Neural progenitor cell (in vitro differentiated cells): ENCODE measurements around the gene PRKAR2A. TPM values are rescaled to one million over a fixed set of nuclear protein-coding genes. Genes with fewer than 3 reads are reported as not detected.
A peak's percentile ranks its signal among the peaks of the same experiment; 100 is the strongest.

Experiments
- DNase-seq: peaks from one replicate; pipeline ENCODE4 v3.0.0-alpha.2; 2016; ENCODE audit warnings: low spot score
- H2AFZ ChIP-seq: fragments of 200-600 bp; sonication (generic); replicated peaks from 2 replicates; pipeline ENCODE4 v1.6.1; 2016; ENCODE audit warnings: antibody characterized with exemption
- H3F3A ChIP-seq: fragments of 200-600 bp; sonication (generic); 2 replicates; pipeline ENCODE4 v1.6.1; 2016; ENCODE audit warnings: antibody characterized with exemption, low read depth
- H3K27ac ChIP-seq: fragments of 200-600 bp; sonication (generic); 2 replicates; pipeline ENCODE4 v1.5.1; 2016; ENCODE audit warnings: mild to moderate bottlenecking
- H3K27me3 ChIP-seq: fragments of 200-600 bp; sonication (generic); 2 replicates; pipeline ENCODE4 v1.6.1; 2016; ENCODE audit warnings: mild to moderate bottlenecking, moderate library complexity
- H3K36me3 ChIP-seq: fragments of 200-600 bp; sonication (generic); 2 replicates; pipeline ENCODE4 v1.5.1; 2016
- H3K4me1 ChIP-seq: fragments of 200-600 bp; sonication (generic); 2 replicates; pipeline ENCODE4 v1.6.1; 2016; ENCODE audit warnings: mixed run types
- H3K4me2 ChIP-seq: fragments of 200-600 bp; sonication (generic); 2 replicates; pipeline ENCODE4 v1.6.1; 2016
- H3K4me3 ChIP-seq: fragments of 200-600 bp; sonication (generic); 2 replicates; pipeline ENCODE4 v1.5.1; 2016
- H3K79me2 ChIP-seq: fragments of 200-600 bp; sonication (generic); 2 replicates; pipeline ENCODE4 v1.6.1; 2016; ENCODE audit warnings: low read depth
- H3K9ac ChIP-seq: fragments of 200-600 bp; sonication (generic); 2 replicates; pipeline ENCODE4 v1.6.1; 2016
- H3K9me3 ChIP-seq: fragments of 200-600 bp; sonication (generic); 2 replicates; pipeline ENCODE4 v1.5.1; 2016; ENCODE audit warnings: low read depth
- H4K20me1 ChIP-seq: fragments of 200-600 bp; sonication (generic); 2 replicates; pipeline ENCODE4 v1.6.1; 2016; ENCODE audit warnings: low read depth
- H3K27ac Mint-ChIP-seq: 3 replicates; pipeline ENCODE4 v1.8.0; 2021; ENCODE audit warnings: mixed read lengths
- H3K27me3 Mint-ChIP-seq: 2 replicates; pipeline ENCODE4 v1.8.0; 2022; ENCODE audit warnings: low read depth, mild to moderate bottlenecking, inconsistent platforms, moderate library complexity, mixed read lengths; ENCODE audit not compliant: insufficient read depth
- H3K36me3 Mint-ChIP-seq: 3 replicates; pipeline ENCODE4 v1.8.0; 2021; ENCODE audit warnings: mixed read lengths
- H3K4me1 Mint-ChIP-seq: 3 replicates; pipeline ENCODE4 v1.8.0; 2021; ENCODE audit warnings: mixed read lengths
- H3K4me3 Mint-ChIP-seq: 3 replicates; pipeline ENCODE4 v1.8.0; 2021; ENCODE audit warnings: mild to moderate bottlenecking, moderate library complexity, mixed read lengths
- H3K9me3 Mint-ChIP-seq: 3 replicates; pipeline ENCODE4 v1.8.0; 2020; ENCODE audit warnings: mixed read lengths
- EZH2 ChIP-seq: fragments of 200-600 bp; sonication (generic); IDR thresholded peaks from 2 replicates; pipeline ENCODE4 v1.6.1; 2017; ENCODE audit warnings: antibody characterized with exemption, mild to moderate bottlenecking, moderate library complexity
- EZH2phosphoT487 ChIP-seq: fragments of 200-600 bp; sonication (generic); IDR thresholded peaks from 2 replicates; pipeline ENCODE4 v1.6.1; 2017; ENCODE audit warnings: antibody characterized with exemption
- total RNA-seq: library from RNA; depleted of rRNA; stranded (reverse); fragments of >200 nt; gene quantifications from 2 replicates; pipeline ENCODE4 v1.2.3, GENCODE V29; 2015; ENCODE audit warnings: low replicate concordance
- TF ChIP-seq, protein P1 (sequence below): fragments of 200-600 bp; sonication (generic); IDR thresholded peaks from 2 replicates; pipeline ENCODE4 v1.5.1; 2017; ENCODE audit warnings: antibody characterized with exemption, mild to moderate bottlenecking

The PRKAR2A gene
- total RNA-seq, 1 donor from 2014 or later, result 25.0 TPM

DNA sequence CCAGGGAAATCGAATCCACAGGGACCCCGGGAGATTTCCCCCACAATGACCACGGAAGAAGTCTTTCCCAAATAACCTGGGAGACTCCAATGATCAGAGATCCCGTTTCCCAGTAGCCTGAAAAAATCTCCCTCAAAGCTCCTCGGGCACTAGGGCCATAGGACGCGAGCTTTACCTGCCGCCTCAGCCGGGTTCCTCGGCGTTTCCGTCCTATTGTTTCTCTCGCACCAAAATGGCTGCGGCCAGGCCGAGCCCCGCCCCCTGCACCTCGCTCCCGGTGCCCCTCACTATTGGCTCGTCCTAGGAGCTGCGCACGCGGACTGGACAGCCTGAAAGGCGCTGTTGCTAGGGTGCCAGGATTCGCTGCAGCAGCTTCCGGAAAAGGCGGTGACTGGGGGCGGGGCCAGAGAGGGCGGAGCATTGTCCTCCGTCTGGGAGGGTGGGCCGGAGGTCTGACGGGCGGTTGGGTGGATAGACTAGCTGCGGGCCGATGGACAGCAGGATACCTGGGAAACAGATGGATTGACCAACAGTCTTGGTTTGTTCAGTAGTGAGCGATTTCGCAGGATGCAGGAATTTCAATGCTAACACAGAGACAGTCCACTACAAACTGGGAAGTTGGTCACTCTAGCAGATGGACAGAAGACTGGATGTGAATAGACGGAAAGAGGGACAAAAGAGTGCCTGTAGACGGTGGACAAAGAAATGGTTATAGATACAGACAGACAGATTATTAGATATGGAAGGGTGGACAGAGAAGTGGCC is 130.5 kb downstream of the PRKAR2A start, which contains the start of gene IP6K2:
IP6K2 (minus strand) TSS at position 240 of the 765 bp plus-strand sequence. CDS start 21,930 bp downstream, outside the sequence.
- peak; percentile 100 for DNase-seq
- H3K9me3 Mint-ChIP-seq, result no peaks in the 10 kb centered on the region
- Histone ChIP-seq H3K4me3 (peak within 1 kb of the TSS; percentile 83), H3K4me2 (peak within 1 kb of the TSS; percentile 97), H3K4me1 (peaks cover 22% of the 10 kb centered on the region), H3K9ac (peak within 1 kb of the TSS; percentile 99), H3K27me3 (peaks cover 5% of the 10 kb centered on the region), H3K9me3 (no peaks in the 10 kb centered on the region), H2AFZ (peak within 1 kb of the TSS; percentile 30), H3K36me3 (peaks cover 3% of the 10 kb centered on the region), H4K20me1 (peaks cover 39% of the 10 kb centered on the region), H3F3A (peaks cover 18% of the 10 kb centered on the region), H3K27ac (peak within 1 kb of the TSS; percentile 97), H3K79me2 (peaks cover 48% of the 10 kb centered on the region)
- H3K27ac Mint-ChIP-seq, result peak within 1 kb of the TSS; percentile 99
- no peak for TF ChIP-seq EZH2phosphoT487
- no peak for TF ChIP-seq EZH2
- TF ChIP-seq, protein P1, sequence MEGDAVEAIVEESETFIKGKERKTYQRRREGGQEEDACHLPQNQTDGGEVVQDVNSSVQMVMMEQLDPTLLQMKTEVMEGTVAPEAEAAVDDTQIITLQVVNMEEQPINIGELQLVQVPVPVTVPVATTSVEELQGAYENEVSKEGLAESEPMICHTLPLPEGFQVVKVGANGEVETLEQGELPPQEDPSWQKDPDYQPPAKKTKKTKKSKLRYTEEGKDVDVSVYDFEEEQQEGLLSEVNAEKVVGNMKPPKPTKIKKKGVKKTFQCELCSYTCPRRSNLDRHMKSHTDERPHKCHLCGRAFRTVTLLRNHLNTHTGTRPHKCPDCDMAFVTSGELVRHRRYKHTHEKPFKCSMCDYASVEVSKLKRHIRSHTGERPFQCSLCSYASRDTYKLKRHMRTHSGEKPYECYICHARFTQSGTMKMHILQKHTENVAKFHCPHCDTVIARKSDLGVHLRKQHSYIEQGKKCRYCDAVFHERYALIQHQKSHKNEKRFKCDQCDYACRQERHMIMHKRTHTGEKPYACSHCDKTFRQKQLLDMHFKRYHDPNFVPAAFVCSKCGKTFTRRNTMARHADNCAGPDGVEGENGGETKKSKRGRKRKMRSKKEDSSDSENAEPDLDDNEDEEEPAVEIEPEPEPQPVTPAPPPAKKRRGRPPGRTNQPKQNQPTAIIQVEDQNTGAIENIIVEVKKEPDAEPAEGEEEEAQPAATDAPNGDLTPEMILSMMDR, result no peak
- H3K4me1 Mint-ChIP-seq, result peaks cover 31% of the 10 kb centered on the region
- peaks cover 4% of the 10 kb centered on the region for H3K27me3 Mint-ChIP-seq
- H3K4me3 Mint-ChIP-seq, result peak within 1 kb of the TSS; percentile 99
- H3K36me3 Mint-ChIP-seq, result peaks cover 8% of the 10 kb centered on the region

GRCh38 chr3:48716508-48716981 is 131.1 kb downstream of the PRKAR2A start:
- TF ChIP-seq EZH2, result no peak
- Mint-ChIP-seq H3K4me1 (peaks cover 33% of the 10 kb centered on the region), H3K27ac (peak overlapping the region; percentile 99), H3K9me3 (no peaks in the 10 kb centered on the region), H3K4me3 (peak overlapping the region; percentile 99), H3K27me3 (peaks cover 4% of the 10 kb centered on the region), H3K36me3 (peaks cover 12% of the 10 kb centered on the region)
- peak; percentile 25 for DNase-seq
- H3K9ac ChIP-seq, result peak overlapping the region; percentile 99
- H3K4me2 ChIP-seq, result peak overlapping the region; percentile 97
- peaks cover 45% of the 10 kb centered on the region for H4K20me1 ChIP-seq
- peaks cover 22% of the 10 kb centered on the region for H3F3A ChIP-seq
- peaks cover under 1% of the 10 kb centered on the region for H3K27me3 ChIP-seq
- H3K4me1 ChIP-seq, result peaks cover 22% of the 10 kb centered on the region
- peak overlapping the region; percentile 83 for H3K4me3 ChIP-seq
- no peaks in the 10 kb centered on the region for H3K9me3 ChIP-seq
- H3K79me2 ChIP-seq, result peaks cover 54% of the 10 kb centered on the region
- H3K36me3 ChIP-seq, result peaks cover 6% of the 10 kb centered on the region
- peak overlapping the region; percentile 97 for H3K27ac ChIP-seq
- H2AFZ ChIP-seq, result peak overlapping the region; percentile 27

- TF ChIP-seq EZH2, result no peak
- TF ChIP-seq EZH2phosphoT487, result no peak
- TF ChIP-seq, protein P1, result no peak
- Histone ChIP-seq H3K27me3 (no peaks in the 10 kb centered on the region), H3K79me2 (peaks cover 67% of the 10 kb centered on the region), H3F3A (peaks cover 22% of the 10 kb centered on the region), H3K36me3 (peaks cover 10% of the 10 kb centered on the region), H3K4me3 (peak overlapping the region; percentile 83), H3K9ac (no peak overlapping the region), H2AFZ (no peak overlapping the region), H3K4me2 (peak overlapping the region; percentile 97), H3K27ac (no peak overlapping the region), H3K9me3 (no peaks in the 10 kb centered on the region), H3K4me1 (peaks cover 22% of the 10 kb centered on the region), H4K20me1 (peaks cover 58% of the 10 kb centered on the region)
- Mint-ChIP-seq H3K27me3 (peaks cover 4% of the 10 kb centered on the region), H3K4me1 (peaks cover 34% of the 10 kb centered on the region), H3K9me3 (no peaks in the 10 kb centered on the region), H3K36me3 (peaks cover 17% of the 10 kb centered on the region), H3K4me3 (peak overlapping the region; percentile 99), H3K27ac (no peak overlapping the region)
- peak; percentile 81 for DNase-seq
These were observed 132.4 kb downstream of the PRKAR2A start for GRCh38 chr3:48715174-48715800.
